Endothelial cell (in vitro differentiated cells): ENCODE results near the gene BNC2. TPM values are rescaled to one million over a fixed set of nuclear protein-coding genes. Genes with fewer than 3 reads are reported as not detected.

Experiments
- DNase-seq: peaks from one replicate; pipeline ENCODE4 v3.0.0; 2021; ENCODE audit warnings: low spot score
- H3K27ac Mint-ChIP-seq: one replicate; pipeline ENCODE4 v1.8.0; 2021; ENCODE audit warnings: mixed read lengths, inconsistent platforms; ENCODE audit not compliant: unreplicated experiment
- H3K27me3 Mint-ChIP-seq: one replicate; pipeline ENCODE4 v1.8.0; 2021; ENCODE audit warnings: mild to moderate bottlenecking, moderate library complexity, mixed read lengths, inconsistent platforms; ENCODE audit not compliant: unreplicated experiment
- H3K36me3 Mint-ChIP-seq: one replicate; pipeline ENCODE4 v1.8.0; 2021; ENCODE audit warnings: mild to moderate bottlenecking, low read depth, mixed read lengths, inconsistent platforms; ENCODE audit not compliant: unreplicated experiment
- H3K4me1 Mint-ChIP-seq: one replicate; pipeline ENCODE4 v1.8.0; 2021; ENCODE audit warnings: mild to moderate bottlenecking, mixed read lengths, inconsistent platforms; ENCODE audit not compliant: unreplicated experiment
- H3K4me3 Mint-ChIP-seq: one replicate; pipeline ENCODE4 v1.8.0; 2021; ENCODE audit warnings: mild to moderate bottlenecking, mixed read lengths, inconsistent platforms; ENCODE audit not compliant: unreplicated experiment
- H3K9me3 Mint-ChIP-seq: one replicate; pipeline ENCODE4 v1.8.0; 2021; ENCODE audit warnings: mixed read lengths, inconsistent platforms; ENCODE audit not compliant: unreplicated experiment
- CTCF ChIP-seq: fragments of 200-600 bp; sonication (generic); IDR thresholded peaks from one replicate; pipeline ENCODE4 v1.5.0; 2021; ENCODE audit warnings: antibody characterized with exemption; ENCODE audit not compliant: unreplicated experiment
- total RNA-seq: library from RNA; stranded (reverse); fragmentation: NEBNext Ultra II Directional; extraction: Animal tissue kit (Norgen Biotek cat#: 25700); gene quantifications from one replicate; pipeline ENCODE4 v1.2.1, GENCODE V29; 2021; ENCODE audit not compliant: unreplicated experiment

BNC2 gene
- total RNA-seq, 1 donor from 2014 or later = 20.1 TPM

GRCh38 chr9:16796304-16796825, 74.1 kb downstream of the BNC2 start:
- Mint-ChIP-seq H3K9me3 (no peaks in the 10 kb centered on the region), H3K4me1 (peaks cover 20% of the 10 kb centered on the region), H3K27ac (no peak overlapping the region), H3K27me3 (peaks cover 2% of the 10 kb centered on the region), H3K4me3 (no peak overlapping the region), H3K36me3 (no peaks in the 10 kb centered on the region)
- no peak for DNase-seq
- no peak for TF ChIP-seq CTCF

- no peak for TF ChIP-seq CTCF
- H3K36me3 Mint-ChIP-seq = no peaks in the 10 kb centered on the region
- DNase-seq = no peak
- H3K27ac Mint-ChIP-seq = peak overlapping the region; percentile 80
- H3K4me1 Mint-ChIP-seq = peaks cover 20% of the 10 kb centered on the region
- no peak overlapping the region for H3K4me3 Mint-ChIP-seq
- H3K9me3 Mint-ChIP-seq = no peaks in the 10 kb centered on the region
- H3K27me3 Mint-ChIP-seq = peaks cover 2% of the 10 kb centered on the region
These were observed 75.4 kb downstream of the BNC2 start for GRCh38 chr9:16794871-16795639.

GRCh38 chr9:16794103-16794502, 76.4 kb downstream of the BNC2 start:
- H3K27ac Mint-ChIP-seq = peak overlapping the region; percentile 28
- no peaks in the 10 kb centered on the region for H3K9me3 Mint-ChIP-seq
- peaks cover 2% of the 10 kb centered on the region for H3K27me3 Mint-ChIP-seq
- no peaks in the 10 kb centered on the region for H3K36me3 Mint-ChIP-seq
- DNase-seq = no peak
- TF ChIP-seq CTCF = no peak
- peaks cover 20% of the 10 kb centered on the region for H3K4me1 Mint-ChIP-seq
- H3K4me3 Mint-ChIP-seq = no peak overlapping the region

GRCh38 chr9:16787724-16788123, 82.7 kb downstream of the BNC2 start:
- Mint-ChIP-seq H3K4me3 (no peak overlapping the region), H3K9me3 (no peaks in the 10 kb centered on the region), H3K36me3 (no peaks in the 10 kb centered on the region), H3K4me1 (peaks cover 14% of the 10 kb centered on the region), H3K27me3 (peaks cover 4% of the 10 kb centered on the region), H3K27ac (no peak overlapping the region)
- TF ChIP-seq CTCF = no peak
- no peak for DNase-seq

GRCh38 chr9:16784002-16784401, 86.5 kb downstream of the BNC2 start:
- peaks cover 19% of the 10 kb centered on the region for H3K4me1 Mint-ChIP-seq
- H3K4me3 Mint-ChIP-seq = no peak overlapping the region
- no peak for DNase-seq
- peaks cover 4% of the 10 kb centered on the region for H3K27me3 Mint-ChIP-seq
- no peaks in the 10 kb centered on the region for H3K9me3 Mint-ChIP-seq
- no peak overlapping the region for H3K27ac Mint-ChIP-seq
- H3K36me3 Mint-ChIP-seq = no peaks in the 10 kb centered on the region
- TF ChIP-seq CTCF = no peak
